ENCODE data around the gene TARP.
"Not testable (repeated sequence)": the region's sequence is repeated elsewhere in the genome, so short reads cannot be mapped to it uniquely, and the experiment has no call there.

DNA sequence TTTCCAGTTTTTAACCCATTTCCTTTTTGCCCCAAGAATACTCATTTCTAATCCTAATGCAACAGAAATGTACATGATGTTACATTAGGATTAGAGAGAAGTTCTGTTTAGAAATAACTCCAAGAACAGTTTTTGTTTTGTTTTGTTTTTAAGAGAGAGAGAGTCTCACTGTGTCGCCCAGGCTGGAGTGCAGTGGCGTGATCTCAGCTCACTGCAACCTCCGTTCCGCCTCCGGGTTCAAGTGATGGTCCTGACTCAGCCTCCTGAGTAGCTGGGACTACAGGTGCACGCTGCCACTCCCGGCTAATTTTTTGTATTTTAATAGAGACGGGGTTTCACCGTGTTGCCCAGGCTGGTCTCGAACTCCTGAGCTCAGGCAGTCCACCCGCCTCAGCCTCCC is 38.7 kb downstream of the TARP start:
- TF ChIP-seq YY1 (IDR thresholded peaks at IDR 0.05; ENCODE audit: insufficient read depth, insufficient read length); ZNF274 (IDR thresholded peaks at IDR 0.05; ENCODE audit: low read depth, low read length): not testable (repeated sequence)

Measured in NT2/D1 (cell line).